ENCODE results near the gene C11orf86.
"Not testable (repeated sequence)": the region's sequence is repeated elsewhere in the genome, so short reads cannot be mapped to it uniquely, and the experiment has no call there.

C11orf86 gene

GRCh38 chr11:66967670-66968425, 7.3 kb upstream of the C11orf86 start:
- DNase-seq (ENCODE audit: low spot score), result no peak

GRCh38 chr11:66969584-66970225, 5.4 kb upstream of the C11orf86 start:
- DNase-seq (ENCODE audit: low spot score), result no peak

- DNase-seq (ENCODE audit: low spot score), result no peak
Observed at GRCh38 chr11:66970371-66970806, 4.7 kb upstream of the C11orf86 start.

GRCh38 chr11:66970807-66971442, 4.2 kb upstream of the C11orf86 start:
- DNase-seq (ENCODE audit: low spot score), result peak; percentile 23

GRCh38 chr11:66971488-66971887, 3.6 kb upstream of the C11orf86 start:
- no peak for DNase-seq (ENCODE audit: low spot score)

GRCh38 chr11:66973956-66974580, 1.0 kb upstream of the C11orf86 start:
- DNase-seq (ENCODE audit: low spot score), result no peak

GRCh38 chr11:66975405-66976027, 412 bp downstream of the C11orf86 start:
- no peak for DNase-seq (ENCODE audit: low spot score)

- DNase-seq (ENCODE audit: low spot score), result no peak
Observed at GRCh38 chr11:66976028-66976467, 944 bp downstream of the C11orf86 start.

GRCh38 chr11:66976925-66977324, 1.8 kb downstream of the C11orf86 start:
- DNase-seq (ENCODE audit: low spot score), result no peak

- DNase-seq (ENCODE audit: low spot score), result no peak
Observed at GRCh38 chr11:66978229-66978628, 3.1 kb downstream of the C11orf86 start.

GRCh38 chr11:66978717-66979116, 3.6 kb downstream of the C11orf86 start:
- DNase-seq (ENCODE audit: low spot score), result no peak

GRCh38 chr11:66979336-66979980, 4.4 kb downstream of the C11orf86 start:
- no peak for DNase-seq (ENCODE audit: low spot score)

GRCh38 chr11:66981976-66982578, 7.0 kb downstream of the C11orf86 start:
- peak; percentile 56 for DNase-seq (ENCODE audit: low spot score)

- DNase-seq (ENCODE audit: low spot score), result no peak
Observed at GRCh38 chr11:66983275-66983924, 8.3 kb downstream of the C11orf86 start.

GRCh38 chr11:66985508-66986177, 10.5 kb downstream of the C11orf86 start:
- no peak for DNase-seq (ENCODE audit: low spot score)

GRCh38 chr11:66986178-66986545, 11.1 kb downstream of the C11orf86 start:
- DNase-seq (ENCODE audit: low spot score), result no peak

GRCh38 chr11:66987158-66987620, 12.1 kb downstream of the C11orf86 start:
- DNase-seq (ENCODE audit: low spot score), result no peak

GRCh38 chr11:66987924-66988637, 13.0 kb downstream of the C11orf86 start:
- no peak for DNase-seq (ENCODE audit: low spot score)

- DNase-seq (ENCODE audit: low spot score), result not testable (repeated sequence)
Observed at GRCh38 chr11:66988741-66989140, 13.6 kb downstream of the C11orf86 start.

Data from Ammon's horn (tissue), 1 donor.